IPS-11a (cell line): ENCODE results near the gene CAMSAP3.

ENCODE experiments used
- H3K4me3 ChIP-seq: one replicate; pipeline ENCODE4 v1.5.1; 2013; ENCODE audit warnings: low read depth, low read length, control low read depth

Gene CAMSAP3

DNA sequence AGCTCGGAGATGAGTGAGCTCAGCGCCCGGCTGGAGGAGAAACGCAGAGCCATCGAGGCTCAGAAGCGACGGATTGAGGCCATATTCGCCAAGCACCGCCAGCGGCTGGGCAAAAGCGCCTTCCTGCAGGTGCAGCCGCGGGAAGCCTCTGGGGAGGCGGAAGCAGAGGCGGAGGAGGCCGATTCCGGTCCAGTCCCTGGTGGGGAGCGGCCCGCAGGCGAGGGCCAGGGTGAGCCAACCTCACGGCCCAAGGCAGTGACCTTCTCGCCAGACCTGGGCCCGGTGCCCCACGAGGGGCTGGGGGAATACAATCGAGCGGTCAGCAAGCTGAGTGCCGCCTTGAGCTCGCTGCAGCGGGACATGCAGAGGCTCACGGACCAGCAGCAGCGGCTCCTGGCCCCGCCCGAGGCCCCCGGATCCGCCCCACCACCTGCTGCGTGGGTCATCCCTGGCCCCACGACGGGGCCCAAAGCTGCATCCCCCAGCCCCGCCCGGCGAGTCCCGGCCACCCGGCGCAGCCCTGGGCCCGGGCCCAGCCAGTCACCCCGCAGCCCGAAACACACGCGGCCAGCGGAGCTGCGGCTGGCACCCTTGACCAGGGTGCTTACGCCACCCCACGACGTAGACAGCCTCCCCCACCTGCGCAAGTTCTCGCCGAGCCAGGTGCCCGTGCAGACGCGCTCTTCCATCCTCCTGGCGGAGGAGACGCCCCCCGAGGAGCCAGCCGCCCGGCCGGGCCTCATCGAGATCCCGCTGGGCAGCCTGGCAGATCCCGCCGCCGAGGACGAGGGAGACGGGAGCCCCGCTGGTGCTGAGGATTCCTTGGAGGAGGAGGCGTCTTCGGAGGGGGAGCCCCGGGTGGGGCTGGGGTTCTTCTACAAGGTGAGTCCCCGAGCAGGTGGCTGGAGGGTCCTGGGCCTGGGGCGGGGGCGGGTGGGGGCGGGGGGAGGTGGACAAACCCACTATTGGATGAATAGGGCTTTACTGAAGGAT, 16.9 kb downstream of the CAMSAP3 start:
- no peak overlapping the region for H3K4me3 ChIP-seq

DNA sequence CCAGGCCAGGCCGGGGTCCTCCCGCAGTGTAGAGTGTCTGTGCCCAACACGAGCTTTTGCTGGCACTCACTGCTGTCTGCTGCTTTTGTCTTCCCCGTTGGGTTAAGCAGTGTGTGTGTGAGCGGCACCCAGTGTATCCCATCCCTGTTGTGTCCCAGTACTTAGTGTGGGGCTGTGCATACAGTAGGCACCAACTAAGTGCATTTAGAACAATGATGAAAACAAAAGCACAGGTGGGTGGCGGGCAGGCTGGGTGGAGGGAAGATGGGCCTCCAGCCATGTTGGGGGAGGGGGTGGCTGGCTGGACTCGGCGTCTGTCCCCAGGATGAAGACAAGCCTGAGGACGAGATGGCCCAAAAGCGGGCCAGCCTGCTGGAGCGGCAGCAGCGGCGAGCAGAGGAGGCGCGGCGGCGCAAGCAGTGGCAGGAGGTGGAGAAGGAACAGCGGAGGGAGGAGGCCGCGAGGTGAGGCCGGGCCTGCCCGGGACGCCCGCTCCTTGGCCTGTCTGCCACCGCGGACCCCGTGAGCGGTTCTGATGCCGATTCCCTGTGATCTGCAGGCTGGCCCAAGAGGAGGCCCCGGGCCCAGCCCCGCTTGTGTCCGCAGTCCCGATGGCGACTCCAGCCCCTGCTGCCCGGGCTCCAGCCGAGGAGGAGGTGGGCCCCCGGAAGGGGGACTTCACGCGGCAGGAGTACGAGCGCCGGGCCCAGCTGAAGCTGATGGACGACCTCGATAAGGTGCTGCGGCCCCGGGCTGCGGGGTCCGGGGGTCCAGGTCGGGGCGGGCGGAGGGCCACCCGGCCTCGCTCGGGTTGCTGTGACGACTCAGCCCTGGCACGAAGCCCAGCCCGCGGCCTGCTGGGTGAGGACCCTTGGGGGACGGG, 19.4 kb downstream of the CAMSAP3 start:
- H3K4me3 ChIP-seq: no peak overlapping the region

DNA sequence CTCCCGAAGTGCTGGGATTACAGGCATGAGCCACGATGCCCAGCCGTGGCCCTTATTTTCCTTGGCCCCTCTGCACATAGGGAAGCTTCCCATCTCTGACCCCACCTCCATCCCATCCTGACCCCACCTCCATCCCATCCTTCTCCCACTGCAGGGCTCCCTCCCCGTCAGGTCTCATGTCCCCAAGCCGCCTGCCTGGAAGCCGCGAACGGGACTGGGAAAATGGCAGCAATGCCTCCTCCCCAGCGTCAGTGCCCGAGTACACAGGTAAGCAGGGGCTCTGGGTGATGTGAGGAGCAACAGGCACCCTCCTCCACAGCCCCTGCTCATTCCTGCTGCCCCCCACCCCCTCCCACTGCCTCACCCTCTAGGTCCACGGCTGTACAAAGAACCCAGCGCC, 21.5 kb downstream of the CAMSAP3 start:
- no peak overlapping the region for H3K4me3 ChIP-seq

DNA sequence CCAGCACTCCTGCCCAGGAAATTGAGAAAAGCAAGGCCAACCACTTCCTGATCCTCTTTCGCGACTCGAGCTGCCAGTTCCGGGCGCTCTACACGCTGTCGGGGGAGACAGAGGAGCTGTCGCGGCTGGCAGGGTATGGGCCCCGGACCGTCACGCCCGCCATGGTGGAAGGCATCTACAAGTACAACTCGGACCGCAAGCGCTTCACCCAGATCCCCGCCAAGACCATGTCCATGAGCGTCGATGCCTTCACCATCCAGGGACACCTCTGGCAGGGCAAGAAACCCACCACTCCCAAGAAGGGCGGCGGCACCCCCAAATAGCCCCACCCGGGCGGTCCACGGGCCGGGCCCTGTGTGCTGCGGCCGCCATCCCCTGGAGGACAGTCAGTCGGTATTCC, 22.1 kb downstream of the CAMSAP3 start:
- H3K4me3 ChIP-seq: no peak overlapping the region

DNA sequence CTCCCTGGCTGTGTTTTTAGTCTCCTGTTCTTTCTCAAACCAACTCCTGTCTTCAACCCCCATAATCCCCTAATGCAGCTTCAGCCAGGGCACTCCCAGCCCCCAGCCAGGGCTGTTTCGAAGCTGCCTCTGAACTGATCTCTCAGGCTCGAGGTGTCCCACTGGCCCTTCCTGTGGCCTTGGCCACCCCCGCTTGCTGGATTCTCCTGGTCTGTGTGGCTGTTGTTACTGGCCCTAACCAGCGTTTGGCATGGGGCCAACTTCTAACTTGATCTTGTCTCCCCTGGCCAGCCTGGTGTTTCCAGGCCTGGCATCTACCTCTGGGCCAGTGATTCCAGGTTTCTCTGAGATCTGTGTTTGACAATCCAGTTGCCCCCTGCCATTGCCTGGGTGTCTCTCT, 22.7 kb downstream of the CAMSAP3 start:
- no peak overlapping the region for H3K4me3 ChIP-seq

DNA sequence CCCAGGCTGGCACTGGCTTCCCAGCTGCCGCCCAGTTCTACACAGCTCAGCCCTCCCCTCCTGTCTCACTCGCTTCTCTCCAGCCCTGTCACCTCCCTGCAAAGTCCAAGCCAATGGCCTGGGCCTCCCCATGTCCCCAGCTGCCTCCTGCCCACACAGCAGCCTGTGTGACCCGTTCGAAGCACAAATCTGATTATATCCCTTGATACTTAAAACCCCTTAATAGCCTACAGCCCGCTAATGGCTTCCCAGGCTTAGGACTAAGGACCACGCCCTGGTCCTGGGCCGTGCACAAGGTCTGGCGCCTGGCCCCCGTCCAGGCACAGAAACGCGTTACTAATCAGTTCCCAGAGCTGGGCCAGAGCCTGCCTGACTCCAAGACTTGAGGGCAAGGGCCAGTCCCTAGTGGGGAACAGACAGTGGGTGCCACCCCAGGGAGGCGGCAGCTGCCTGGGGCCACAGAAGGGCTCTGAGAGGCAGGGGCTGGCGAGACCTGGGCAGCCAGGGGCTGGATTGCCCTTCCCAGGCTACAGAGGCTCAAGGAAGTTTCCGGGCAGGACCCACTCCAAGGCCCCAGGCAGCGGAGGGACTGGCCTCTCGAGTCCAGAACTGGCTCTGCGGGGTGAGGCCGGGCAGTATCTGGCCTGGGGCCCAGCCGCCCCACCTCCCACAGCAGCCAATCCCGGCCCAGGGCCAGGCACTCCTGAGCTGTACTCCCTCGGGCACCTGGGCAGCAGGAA, 23.3 kb downstream of the CAMSAP3 start:
- H3K4me3 ChIP-seq: no peak overlapping the region

DNA sequence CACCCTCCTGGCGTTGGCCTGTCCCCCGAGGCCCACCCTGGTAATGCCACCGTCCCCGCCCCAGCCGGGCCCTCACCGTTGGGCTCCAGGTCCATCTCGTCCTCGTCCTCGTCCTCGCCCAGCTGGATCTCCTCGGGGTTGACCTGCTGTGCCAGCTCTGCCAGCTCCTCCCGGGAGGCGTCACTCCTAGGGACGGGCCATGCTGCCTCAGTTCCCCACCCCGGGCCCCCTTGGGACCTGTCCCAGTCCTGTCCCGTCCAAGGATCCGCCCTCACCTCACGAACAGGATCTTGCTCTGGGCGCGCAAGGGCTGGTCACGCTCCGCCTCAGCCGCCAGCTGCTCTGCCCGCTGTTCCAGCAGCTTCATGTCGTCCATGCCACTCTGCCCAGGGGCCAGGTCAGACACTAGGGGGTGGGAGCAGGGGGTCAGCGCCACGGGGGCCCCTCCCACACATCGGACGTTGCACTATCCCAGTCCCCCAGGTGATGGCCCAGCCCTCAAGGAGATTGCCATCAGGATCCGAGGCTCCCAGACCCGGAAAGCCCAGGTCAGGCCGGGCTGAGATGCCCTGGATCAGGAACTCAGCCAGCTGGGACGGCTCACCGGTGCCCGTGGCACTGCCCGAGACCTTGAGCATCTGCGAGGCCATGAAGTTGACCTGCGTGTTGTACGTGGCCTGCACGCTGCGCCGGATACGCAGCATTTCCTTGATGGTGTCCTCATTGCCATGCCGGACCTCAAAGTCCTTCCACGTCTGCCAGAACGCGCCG, 24.2 kb downstream of the CAMSAP3 start:
- H3K4me3 ChIP-seq: no peak overlapping the region

DNA sequence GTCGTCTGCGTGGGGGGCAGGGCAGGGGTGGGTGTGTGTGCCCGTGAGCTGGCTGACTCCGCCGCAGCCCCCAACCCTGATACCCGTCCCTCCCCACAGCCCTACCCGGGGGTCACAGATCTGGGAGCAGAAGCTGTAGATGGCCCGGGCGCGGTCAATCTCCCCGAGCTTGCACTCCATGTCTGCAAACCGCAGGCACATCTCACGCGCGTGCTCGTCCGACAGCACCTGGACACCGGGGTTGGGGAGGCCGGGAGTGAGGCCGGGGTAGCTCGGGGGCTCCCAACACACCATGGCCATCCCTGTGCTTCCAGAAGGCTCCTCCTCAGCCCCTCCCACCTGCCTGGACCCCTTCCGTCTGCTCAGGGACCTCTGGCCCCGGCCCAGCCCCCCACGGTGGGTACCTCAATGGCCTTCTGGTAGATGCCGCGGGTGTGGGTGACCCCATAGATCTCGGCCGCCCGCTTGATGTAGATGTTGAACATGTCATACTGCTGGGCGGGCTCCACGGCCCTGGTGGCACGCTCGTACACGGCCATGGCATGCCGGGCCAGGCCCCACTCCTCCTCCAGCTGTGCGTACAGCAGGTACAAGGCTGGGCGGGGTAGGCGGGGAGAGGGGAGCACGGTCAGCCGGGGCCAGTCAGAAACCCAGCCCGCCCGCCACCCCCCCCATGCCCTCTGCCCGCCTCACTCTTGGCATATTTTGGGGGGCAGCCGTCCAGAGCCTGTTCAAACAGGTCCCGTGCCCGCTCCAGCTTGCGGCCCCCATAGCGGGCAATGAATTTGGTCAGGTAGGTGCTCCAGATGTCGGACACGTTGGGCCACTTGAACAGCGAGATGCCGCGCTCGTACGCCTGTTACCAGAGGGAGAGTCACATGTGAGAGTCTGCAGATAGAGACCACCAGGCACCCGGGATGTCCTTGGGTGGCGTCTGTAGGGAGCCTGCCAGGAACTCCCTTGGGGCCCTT, 25.1 kb downstream of the CAMSAP3 start:
- H3K4me3 ChIP-seq: no peak overlapping the region

DNA sequence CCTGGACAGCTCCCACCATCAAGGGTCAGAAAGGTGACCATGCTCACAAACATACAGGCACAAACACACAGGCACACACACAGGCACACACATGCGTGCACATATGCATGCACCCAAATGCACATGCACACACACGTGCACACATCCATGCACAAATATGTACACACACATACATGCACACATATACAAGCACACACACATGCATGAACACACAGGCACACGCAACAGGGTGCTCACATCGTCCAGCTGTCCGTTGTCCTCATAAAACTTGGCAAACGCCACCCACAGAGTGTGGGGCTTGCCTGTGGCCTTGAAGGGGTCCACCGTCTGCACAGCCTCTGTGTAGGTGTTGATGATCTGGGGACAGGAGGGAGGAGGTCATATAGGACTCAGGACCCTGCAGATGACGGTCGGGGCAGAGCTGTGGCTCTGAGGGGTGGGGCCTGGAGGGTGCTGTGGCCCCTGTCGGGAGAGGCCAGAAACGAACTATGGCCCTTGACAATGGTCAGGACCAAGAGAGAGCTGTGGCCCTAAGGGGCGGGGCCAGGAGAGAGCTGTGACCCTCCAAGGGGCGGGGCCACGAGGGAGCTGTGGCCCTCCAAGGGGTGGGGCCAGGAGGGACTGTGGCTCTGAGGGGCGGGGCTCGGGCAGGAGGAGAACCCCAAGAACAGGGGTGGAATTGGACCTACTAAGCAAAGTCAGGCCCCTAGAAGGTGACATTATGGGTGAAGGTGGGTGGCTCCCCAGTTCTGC, 27.4 kb downstream of the CAMSAP3 start:
- no peak overlapping the region for H3K4me3 ChIP-seq

DNA sequence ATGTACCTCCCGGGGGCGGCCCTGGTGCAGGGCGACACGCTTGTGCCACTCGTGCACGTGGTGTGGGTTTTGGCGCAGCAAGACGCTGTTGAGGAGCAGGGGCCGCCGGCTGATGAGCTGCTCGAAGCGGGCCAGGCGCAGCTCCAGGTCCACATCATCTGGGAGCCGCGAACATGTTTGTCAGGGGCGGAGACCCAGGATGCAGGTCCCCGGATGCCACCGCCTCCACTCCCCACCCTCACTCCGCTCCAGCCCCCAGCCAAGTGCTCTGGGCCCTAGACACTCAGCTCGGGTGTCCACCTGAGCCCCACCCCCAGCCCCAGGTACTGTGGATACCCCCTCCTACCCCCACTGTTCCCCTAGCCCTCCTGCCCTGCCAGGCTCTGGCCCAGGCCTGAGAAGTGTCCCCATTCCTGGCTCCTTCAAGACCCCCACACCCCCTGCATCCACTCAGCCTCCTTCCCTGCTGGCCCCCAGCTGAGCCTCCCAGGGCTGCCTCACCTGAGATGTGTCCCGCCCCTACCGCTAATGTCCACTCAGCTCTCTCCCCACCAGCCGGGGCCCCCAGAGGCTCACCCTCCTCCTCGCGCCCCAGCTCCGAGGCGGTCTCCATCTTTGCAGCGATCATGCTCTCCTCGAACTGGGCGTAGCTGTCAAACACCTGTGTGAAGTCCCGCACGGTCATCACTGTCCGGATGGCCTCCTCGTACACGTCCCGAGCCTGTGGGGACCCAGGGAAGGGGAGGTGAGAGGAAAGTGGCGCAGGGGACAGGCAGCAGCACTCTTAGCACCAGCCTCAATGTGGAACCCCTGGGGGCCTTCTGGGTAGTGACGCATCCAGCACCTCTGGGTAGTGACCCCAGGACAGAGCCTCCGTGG, 28.3 kb downstream of the CAMSAP3 start:
- H3K4me3 ChIP-seq: no peak overlapping the region

DNA sequence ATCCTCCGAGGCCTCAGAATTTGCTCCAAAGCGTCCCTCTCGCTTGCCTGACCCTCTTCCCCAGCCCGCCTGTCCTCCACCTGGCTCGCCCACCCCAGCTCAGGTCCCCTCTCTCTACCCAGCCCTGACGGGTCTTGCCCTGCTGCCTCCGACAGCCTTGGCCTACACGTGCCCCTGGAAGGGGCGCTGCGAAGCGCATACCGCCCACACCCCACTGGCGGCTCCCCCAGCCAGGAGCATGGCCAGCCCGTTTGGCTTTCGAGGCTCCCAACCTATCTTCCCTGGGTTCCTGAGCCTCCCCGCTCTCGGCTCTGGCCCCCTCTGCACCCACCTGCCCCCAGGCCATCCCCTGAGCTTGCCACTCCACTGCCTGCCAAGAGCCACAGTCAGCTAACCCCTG, 29.1 kb downstream of the CAMSAP3 start:
- no peak overlapping the region for H3K4me3 ChIP-seq

DNA sequence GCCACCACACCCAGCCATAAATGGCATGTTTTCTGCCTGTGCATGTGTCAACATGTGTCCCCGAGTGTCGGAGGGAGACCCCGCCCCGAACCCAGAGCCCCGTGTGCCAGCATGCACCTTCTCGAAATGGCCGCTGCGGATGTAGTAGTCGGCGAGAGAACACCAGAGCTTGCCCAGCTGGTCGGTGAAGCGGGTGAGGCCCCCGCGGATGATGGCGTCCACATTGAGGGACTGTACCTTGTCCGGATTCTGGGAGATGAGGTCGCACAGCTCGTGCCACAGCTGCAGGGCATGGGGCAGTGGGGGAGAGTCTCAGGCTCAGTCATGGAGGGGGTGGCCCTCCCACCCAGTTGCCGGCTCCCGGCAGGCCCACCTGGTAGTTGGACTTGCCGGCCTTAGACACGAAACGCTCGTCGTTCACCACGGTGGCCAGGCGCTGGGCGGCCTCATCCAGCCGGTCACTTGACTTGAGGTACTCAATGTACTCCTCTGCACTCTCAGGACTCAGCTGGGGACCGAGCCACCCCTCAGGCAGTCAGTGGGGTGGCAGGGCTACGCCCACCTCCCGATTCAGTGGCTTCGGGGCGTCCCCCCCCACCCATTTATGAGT, 30.2 kb downstream of the CAMSAP3 start:
- no peak overlapping the region for H3K4me3 ChIP-seq

DNA sequence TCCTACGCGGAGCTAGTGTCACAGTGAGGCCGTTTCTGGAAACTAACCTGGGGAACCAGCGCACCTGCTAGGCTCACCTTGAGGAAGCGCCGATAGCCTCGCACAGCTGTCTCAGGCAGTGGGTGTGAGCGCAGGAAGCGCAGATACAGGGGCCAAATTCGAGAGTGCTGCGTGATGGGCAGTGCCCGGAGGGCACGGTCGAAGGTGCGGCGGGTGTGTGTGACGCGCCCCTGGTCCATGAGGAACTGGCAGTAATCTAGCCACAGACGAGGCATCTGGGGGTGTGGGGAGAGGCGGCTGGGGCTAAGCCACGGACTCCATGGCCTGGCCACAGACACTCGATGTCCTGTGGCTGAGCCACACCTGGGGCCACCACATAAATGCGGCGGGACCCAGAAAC, 31.5 kb downstream of the CAMSAP3 start:
- H3K4me3 ChIP-seq: no peak overlapping the region

DNA sequence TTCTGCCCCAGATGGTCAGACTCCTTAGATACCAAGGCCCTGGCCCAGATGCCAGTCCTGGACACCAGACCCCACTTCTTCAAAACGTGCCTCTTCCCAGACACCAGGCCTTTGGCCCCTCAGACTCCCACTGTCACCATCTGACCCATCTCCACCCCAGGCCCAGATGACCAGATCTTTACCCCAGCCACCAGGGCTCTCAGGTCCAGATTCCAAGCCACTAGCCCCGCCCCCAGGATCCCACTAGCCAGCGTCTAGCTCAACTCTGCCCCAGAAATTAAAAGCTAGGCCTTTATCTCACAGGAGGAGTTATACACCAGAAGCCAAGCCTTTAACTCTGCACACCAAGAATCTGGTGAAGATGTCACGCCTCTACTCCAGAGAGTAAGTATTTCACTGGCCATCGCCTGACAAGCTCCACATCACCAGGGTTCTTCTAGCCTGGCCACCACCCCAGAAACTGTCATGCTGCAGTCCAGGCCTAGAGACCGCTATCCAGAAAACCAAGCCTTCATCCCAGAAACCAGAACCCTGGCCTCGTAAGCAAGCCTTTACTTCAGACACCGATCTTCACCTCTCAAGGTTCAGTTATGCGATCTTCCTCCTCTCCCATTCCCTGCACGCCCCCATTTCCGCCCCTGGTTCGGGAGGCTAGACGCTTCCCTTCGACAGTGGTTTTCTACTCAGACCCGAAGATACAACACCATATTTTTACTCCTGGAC, 33.1 kb downstream of the CAMSAP3 start:
- peak overlapping the region; percentile 89 for H3K4me3 ChIP-seq

DNA sequence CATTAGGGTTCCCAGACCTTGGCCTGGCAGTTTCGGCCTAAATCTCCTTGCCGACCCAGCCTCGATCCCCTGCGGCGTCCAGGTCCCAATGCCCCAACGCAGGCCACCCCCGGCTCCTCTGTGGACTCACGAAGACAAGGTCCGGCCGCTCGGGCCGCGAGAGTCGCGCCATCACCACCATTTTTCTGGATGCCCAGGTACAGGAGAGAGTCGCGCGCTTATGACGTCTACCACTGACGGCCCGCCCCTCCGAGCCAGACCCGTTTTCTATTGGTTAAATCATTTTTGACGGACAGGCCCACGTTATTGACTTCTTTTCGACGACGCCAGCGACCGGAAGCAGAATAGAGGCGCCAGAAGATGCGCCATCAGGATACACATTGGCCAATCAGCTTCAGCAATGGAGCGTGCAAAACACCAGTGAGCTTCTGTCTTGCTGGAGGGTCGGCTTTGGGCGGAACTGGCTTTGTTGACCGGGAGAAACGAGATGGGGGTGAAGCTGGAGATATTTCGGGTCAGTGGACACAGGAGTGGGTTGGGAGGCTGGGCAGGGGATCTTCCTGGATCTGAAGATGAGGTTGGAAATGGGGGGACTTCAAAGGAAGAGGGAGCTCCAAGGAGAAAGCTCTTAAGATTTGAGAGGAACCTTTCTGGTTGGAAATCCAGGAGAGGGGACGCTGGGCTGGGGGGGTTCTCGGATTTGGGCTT, 33.8 kb downstream of the CAMSAP3 start, which contains the start of the genes PET100 and XAB2:
PET100 (plus strand) TSS at position 447 of the 708 bp plus-strand sequence; CDS start at position 488, 41 bp downstream.
XAB2 (minus strand) TSS at position 199 of the 708 bp plus-strand sequence; CDS start at position 181, 18 bp downstream.
- H3K4me3 ChIP-seq: peak within 1 kb of the TSS; percentile 89
